ENCODE results near the gene FAM120C.

GRCh38 chrX:54024350-54024749, 158.7 kb downstream of the FAM120C start:
- TF ChIP-seq ZFP3 (CRISPR knock-in tag; IDR thresholded peaks at IDR 0.05) (no peak), PATZ1 (CRISPR knock-in tag; IDR thresholded peaks at IDR 0.05; ENCODE audit: borderline replicate concordance) (no peak), ESRRG (CRISPR knock-in tag; IDR thresholded peaks at IDR 0.05) (no peak), PPARA (CRISPR knock-in tag; IDR thresholded peaks at IDR 0.05; ENCODE audit: borderline replicate concordance) (no peak), TCF4 (CRISPR knock-in tag; IDR thresholded peaks at IDR 0.05; ENCODE audit: borderline replicate concordance) (no peak), BACH2 (CRISPR knock-in tag; IDR thresholded peaks at IDR 0.05; ENCODE audit: borderline replicate concordance) (no peak)
